Stimulated activated CD4-positive, alpha-beta T cell treated with anti-CD3 and anti-CD28 coated beads, Interleukin-12 subunit alpha, Interleukin-12 subunit beta, amount 100 ng/mL, for 4 hours (primary cell): ENCODE results near the gene ADM2.
"Not testable (repeated sequence)": the region's sequence is repeated elsewhere in the genome, so short reads cannot be mapped to it uniquely, and the experiment has no call there.

Experiments
- DNase-seq: peaks from one replicate; pipeline ENCODE4 v3.0.0-alpha.2; 2020

Gene ADM2

GRCh38 chr22:50507991-50508884, 26.9 kb downstream of the ADM2 start, which contains the start of gene NCAPH2:
NCAPH2 (plus strand) TSS chr22:50508224; CDS start chr22:50508338, 114 bp downstream.
- peak; percentile 98 for DNase-seq

GRCh38 chr22:50508897-50509296, 27.6 kb downstream of the ADM2 start:
- no peak for DNase-seq

- no peak for DNase-seq
Measured at GRCh38 chr22:50513175-50513574, 31.8 kb downstream of the ADM2 start.

GRCh38 chr22:50516068-50516467, 34.7 kb downstream of the ADM2 start:
- DNase-seq, result no peak

GRCh38 chr22:50516891-50517290, 35.5 kb downstream of the ADM2 start:
- DNase-seq, result no peak

- no peak for DNase-seq
Measured at GRCh38 chr22:50517495-50518260, 36.3 kb downstream of the ADM2 start.

- no peak for DNase-seq
Measured at GRCh38 chr22:50518606-50519005, 37.3 kb downstream of the ADM2 start.

GRCh38 chr22:50519151-50519550, 37.8 kb downstream of the ADM2 start:
- no peak for DNase-seq

- not testable (repeated sequence) for DNase-seq
Measured at GRCh38 chr22:50520184-50520583, 38.8 kb downstream of the ADM2 start.

GRCh38 chr22:50520826-50521453, 39.6 kb downstream of the ADM2 start:
- DNase-seq, result no peak

GRCh38 chr22:50521710-50522109, 40.4 kb downstream of the ADM2 start:
- no peak for DNase-seq

- no peak for DNase-seq
Measured at GRCh38 chr22:50522208-50522805, 41.0 kb downstream of the ADM2 start.

- no peak for DNase-seq
Measured at GRCh38 chr22:50522806-50523438, 41.6 kb downstream of the ADM2 start.

GRCh38 chr22:50523458-50523805, 42.1 kb downstream of the ADM2 start:
- DNase-seq, result no peak

GRCh38 chr22:50523806-50524675, 42.7 kb downstream of the ADM2 start:
- DNase-seq, result no peak

GRCh38 chr22:50524676-50525103, 43.3 kb downstream of the ADM2 start:
- no peak for DNase-seq

- DNase-seq, result peak; percentile 99
Measured at GRCh38 chr22:50525104-50525857, 43.9 kb downstream of the ADM2 start, which contains the start of gene SCO2. SCO2 (minus strand) TSS chr22:50525598; CDS start chr22:50524411, 1,187 bp downstream.

- no peak for DNase-seq
Measured at GRCh38 chr22:50525858-50526107, 44.4 kb downstream of the ADM2 start.

GRCh38 chr22:50526108-50526833, 44.9 kb downstream of the ADM2 start:
- peak; percentile 87 for DNase-seq
